ENCODE data around the gene JAM3.

DNA sequence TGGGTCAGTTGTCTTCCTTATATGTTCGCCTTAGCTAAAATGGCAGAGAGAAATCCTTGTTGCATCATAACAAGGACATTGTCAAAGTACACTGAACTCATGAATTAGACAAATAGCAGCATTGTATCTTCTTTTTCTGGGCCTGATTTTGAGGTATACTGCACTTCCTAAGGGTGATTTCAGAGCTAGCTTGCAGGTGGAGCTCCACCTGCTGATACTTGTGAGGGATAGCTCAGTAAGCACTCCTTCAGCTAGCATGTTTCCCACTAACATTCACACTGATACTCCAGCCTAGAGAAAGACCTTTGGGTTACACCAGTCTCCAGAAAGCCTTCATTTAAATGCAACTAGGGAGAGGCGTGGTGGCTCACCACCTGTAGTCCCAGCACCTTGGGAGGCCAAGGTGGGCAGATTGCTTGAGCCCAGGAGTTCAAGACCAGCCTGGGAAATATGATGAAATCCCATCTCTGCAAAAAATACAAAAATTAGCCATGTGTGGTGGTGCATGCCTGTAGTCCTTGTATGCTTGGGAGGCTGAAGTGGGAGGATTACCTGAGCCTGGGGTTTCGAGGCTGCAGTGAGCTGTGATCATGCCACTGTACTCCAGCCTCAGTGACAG, 29.8 kb downstream of the JAM3 start:
- TF ChIP-seq CTCF (IDR thresholded peaks at IDR 0.05) (no peak), POLR2AphosphoS5 (IDR thresholded peaks at IDR 0.05) (no peak), POLR2A (IDR thresholded peaks at IDR 0.05) (no peak)

All from suprapubic skin (tissue), 4 donors.